Esophagus squamous epithelium (tissue), 4 donors: ENCODE data around the gene MUC3A.

Experiments used
- CTCF ChIP-seq, 6 experiments: fragments of 450-650 bp in 4 of 6; fragments of 200-600 bp in 2 of 6; sonication (generic) in 2 of 6; IDR thresholded peaks; one replicate each; pipeline ENCODE4 v1.5.1; 2016 to 2019; ENCODE audit warnings: antibody characterized with exemption in 6 of 6, mild to moderate bottlenecking in 4 of 6, moderate library complexity in 4 of 6
- POLR2A ChIP-seq, 4 donors: fragments of 450-650 bp; IDR thresholded peaks; one replicate each; pipeline ENCODE4 v1.6.1; 2017; ENCODE audit warnings: antibody characterized with exemption in 4 of 4, mild to moderate bottlenecking in 4 of 4, moderate library complexity in 3 of 4

GRCh38 chr7:100946111-100946510 lies 3.2 kb upstream of the MUC3A start:
- TF ChIP-seq POLR2A (IDR thresholded peaks at IDR 0.05) (no peak), CTCF (IDR thresholded peaks at IDR 0.05) (no peak)
